Adrenal gland (tissue), 12 donors: ENCODE results near the gene KIF1A. TPM values are rescaled to one million over a fixed set of nuclear protein-coding genes. Genes with fewer than 3 reads are reported as not detected.

Experiments
- DNase-seq, 7 donors: peaks; one replicate each; pipeline ENCODE4 v3.0.0-alpha.2; 2019 to 2020
- H3K27ac ChIP-seq, 5 donors: fragments of 200-600 bp; sonication (generic) in 4 of 5; 1 replicate in 3 of 5; 2 replicates in 2 of 5; pipeline versions ENCODE4 v1.5.1 to v1.8.0; 2016 to 2020; ENCODE audit warnings: mild to moderate bottlenecking in 1 of 5
- H3K27me3 ChIP-seq: fragments of 200-600 bp; 2 replicates; pipeline ENCODE4 v1.8.0; 2021
- H3K36me3 ChIP-seq, 2 donors: fragments of 200-600 bp; replicated peaks in 1 of 2; 1 replicate in 1 of 2; 2 replicates in 1 of 2; pipeline versions ENCODE4 v1.5.1 to v1.8.0; 2018 to 2022
- H3K4me1 ChIP-seq, 2 donors: fragments of 200-600 bp; replicated peaks in 1 of 2; 1 replicate in 1 of 2; 2 replicates in 1 of 2; pipeline versions ENCODE4 v1.5.1 to v1.8.0; 2018 to 2021
- H3K4me3 ChIP-seq, 4 donors: fragments of 200-600 bp; sonication (generic) in 3 of 4; one replicate each; pipeline ENCODE4 v1.5.1; 2016 to 2018
- H3K9me3 ChIP-seq, 3 donors: fragments of 200-600 bp; sonication (generic) in 1 of 3; replicated peaks in 1 of 3; 1 replicate in 2 of 3; 2 replicates in 1 of 3; pipeline versions ENCODE4 v1.5.1 to v1.8.0; 2016 to 2021
- POLR2A ChIP-seq, 2 donors: fragments of 450-650 bp; IDR thresholded peaks; one replicate each; pipeline ENCODE4 v1.6.1; 2017; ENCODE audit warnings: antibody characterized with exemption in 2 of 2, mild to moderate bottlenecking in 2 of 2, moderate library complexity in 1 of 2
- WGBS, 4 donors: extraction: QIAGEN DNeasy Blood & Tissue Kit in 2 of 4; methylation state at CpG; one replicate each; pipeline versions ENCODE4 v1.1.5 to v1.1.7; 2013 to 2017; 5-methylcytosine and 5-hydroxymethylcytosine counted together
- intact Hi-C, 2 donors: fragments of 100-400 bp; cut with DNase I; formaldehyde crosslinking; loops; one replicate each; pipeline versions ENCODE4 v1.14.1 to v1.15.0; 2022 to 2023
- polyA plus RNA-seq, 3 donors: library from polyadenylated mRNA; stranded (reverse); fragments of 200-250 nt in 2 of 3; fragments of 350-450 nt in 1 of 3; fragmentation: Illumina TruSeq in 1 of 3; extraction: RNeasy Lipid Tissue Mini Kit (QIAGEN cat#74804) in 1 of 3; gene quantifications; one replicate each; pipeline ENCODE4 v1.2.3, GENCODE V29; 2013 to 2014
- total RNA-seq, 9 donors: library from RNA; depleted of rRNA in 4 of 9; stranded (reverse); fragments of >200 nt in 4 of 9; fragments of 120-200 nt in 1 of 9; fragmentation: NEBNext Ultra II Directional in 1 of 9; extraction: Animal tissue kit (Norgen Biotek cat#: 25700) in 1 of 9; gene quantifications; one replicate each; pipeline versions ENCODE4 v1.1.0 to v1.2.4, GENCODE V29; 2013 to 2023
- TF ChIP-seq, protein P1 (sequence below), 6 experiments: fragments of 450-650 bp in 4 of 6; fragments of 200-600 bp in 2 of 6; sonication (generic) in 1 of 6; IDR thresholded peaks; 1 replicate in 5 of 6; 2 replicates in 1 of 6; pipeline versions ENCODE4 v1.5.1 to v1.8.0; 2016 to 2021; ENCODE audit warnings: antibody characterized with exemption in 6 of 6, mild to moderate bottlenecking in 2 of 6, moderate library complexity in 1 of 6
- donor health status: healthy with polysubstance abuse.
- donor health status: Bipolar disorder and iron deficiency.
- donor health status: DM: yes; HTN: yes; CAD: no.
- donor health status: DM: no; HTN: no; CAD: no.
- donor health status: DM: no; HTN: no; CAD: no.
- donor health status: DM: yes; HTN: yes; CAD: no.

KIF1A gene
- total and polyA plus RNA-seq, 12 donors: 0.35 to 106 (median 11.5) TPM

DNA sequence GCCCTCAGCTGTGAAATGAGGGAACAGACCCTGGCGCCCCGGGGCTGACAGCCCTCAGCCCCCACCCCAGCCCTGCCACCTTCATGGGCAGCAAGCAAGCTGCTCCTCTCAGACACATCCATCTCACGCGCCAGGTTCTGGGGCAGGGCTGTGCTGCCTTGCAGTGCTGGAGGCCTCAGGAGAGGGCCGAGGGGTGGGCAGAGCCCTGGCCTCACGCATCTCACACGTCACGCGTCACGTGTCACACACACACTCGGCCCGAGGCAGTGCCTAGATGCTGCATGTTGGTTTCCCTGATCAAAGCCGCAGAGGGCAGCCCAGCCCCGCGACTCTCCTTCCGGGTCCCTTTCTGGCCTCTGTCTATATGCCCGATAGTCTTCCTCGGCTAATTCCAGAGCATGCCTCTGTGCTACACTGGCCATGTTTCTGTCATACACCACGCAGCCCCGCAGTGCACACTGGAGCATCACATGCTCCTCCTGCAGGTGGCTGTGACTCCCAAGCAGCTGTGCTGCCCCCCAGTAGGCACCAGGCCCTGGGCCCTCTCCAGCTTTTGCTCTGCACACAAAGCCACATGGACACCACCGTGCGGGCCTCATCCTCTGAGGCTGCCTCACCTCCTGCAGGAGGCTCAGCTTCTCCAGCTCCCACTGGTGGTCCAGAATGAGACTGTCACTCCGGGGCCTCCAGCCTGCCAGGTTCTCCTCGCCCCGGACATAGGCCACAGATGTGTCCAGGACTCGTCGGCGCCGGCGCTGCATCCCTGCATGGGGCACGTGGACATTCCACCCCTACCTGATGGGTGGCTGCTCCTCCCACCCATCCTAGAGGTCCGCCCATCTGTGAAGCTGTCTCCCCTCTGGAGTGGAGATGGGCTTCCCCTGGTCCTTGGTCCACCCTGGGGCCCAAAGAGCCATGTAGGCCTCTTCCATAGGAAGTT, 97.0 kb downstream of the KIF1A start:
- Histone ChIP-seq H3K4me3 (no peak overlapping the region), H3K27me3 (no peaks in the 10 kb centered on the region), H3K4me1 (no peaks in the 10 kb centered on the region), H3K9me3 (no peaks in the 10 kb centered on the region), H3K27ac (no peak overlapping the region), H3K36me3 (no peaks in the 10 kb centered on the region)
- intact Hi-C loops: no loop called here
- WGBS, 4 donors: 84 to 88% (median 88%) methylated on average over 21 to 32 of the region's 32 CpGs
- TF ChIP-seq, protein P1, sequence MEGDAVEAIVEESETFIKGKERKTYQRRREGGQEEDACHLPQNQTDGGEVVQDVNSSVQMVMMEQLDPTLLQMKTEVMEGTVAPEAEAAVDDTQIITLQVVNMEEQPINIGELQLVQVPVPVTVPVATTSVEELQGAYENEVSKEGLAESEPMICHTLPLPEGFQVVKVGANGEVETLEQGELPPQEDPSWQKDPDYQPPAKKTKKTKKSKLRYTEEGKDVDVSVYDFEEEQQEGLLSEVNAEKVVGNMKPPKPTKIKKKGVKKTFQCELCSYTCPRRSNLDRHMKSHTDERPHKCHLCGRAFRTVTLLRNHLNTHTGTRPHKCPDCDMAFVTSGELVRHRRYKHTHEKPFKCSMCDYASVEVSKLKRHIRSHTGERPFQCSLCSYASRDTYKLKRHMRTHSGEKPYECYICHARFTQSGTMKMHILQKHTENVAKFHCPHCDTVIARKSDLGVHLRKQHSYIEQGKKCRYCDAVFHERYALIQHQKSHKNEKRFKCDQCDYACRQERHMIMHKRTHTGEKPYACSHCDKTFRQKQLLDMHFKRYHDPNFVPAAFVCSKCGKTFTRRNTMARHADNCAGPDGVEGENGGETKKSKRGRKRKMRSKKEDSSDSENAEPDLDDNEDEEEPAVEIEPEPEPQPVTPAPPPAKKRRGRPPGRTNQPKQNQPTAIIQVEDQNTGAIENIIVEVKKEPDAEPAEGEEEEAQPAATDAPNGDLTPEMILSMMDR (IDR thresholded peaks at IDR 0.05): no peak
- no peak for TF ChIP-seq POLR2A (IDR thresholded peaks at IDR 0.05)
- no peak for DNase-seq

- no peak overlapping the region for H3K4me3 ChIP-seq
- H3K4me1 ChIP-seq: no peaks in the 10 kb centered on the region
- WGBS, 4 donors: 72 to 93% (median 88%) methylated on average over 4 to 16 of the region's 16 CpGs; no CpG with 5 or more reads in 1 of the 4 donors
- no peak for TF ChIP-seq POLR2A (IDR thresholded peaks at IDR 0.05)
- TF ChIP-seq, protein P1 (IDR thresholded peaks at IDR 0.05): no peak
- intact Hi-C loops: no loop called here
- no peaks in the 10 kb centered on the region for H3K9me3 ChIP-seq
- H3K27ac ChIP-seq: no peak overlapping the region
- H3K36me3 ChIP-seq: no peaks in the 10 kb centered on the region
- DNase-seq: no peak
- no peaks in the 10 kb centered on the region for H3K27me3 ChIP-seq
Measured at GRCh38 chr2:240722376-240722775, 97.6 kb downstream of the KIF1A start.

DNA sequence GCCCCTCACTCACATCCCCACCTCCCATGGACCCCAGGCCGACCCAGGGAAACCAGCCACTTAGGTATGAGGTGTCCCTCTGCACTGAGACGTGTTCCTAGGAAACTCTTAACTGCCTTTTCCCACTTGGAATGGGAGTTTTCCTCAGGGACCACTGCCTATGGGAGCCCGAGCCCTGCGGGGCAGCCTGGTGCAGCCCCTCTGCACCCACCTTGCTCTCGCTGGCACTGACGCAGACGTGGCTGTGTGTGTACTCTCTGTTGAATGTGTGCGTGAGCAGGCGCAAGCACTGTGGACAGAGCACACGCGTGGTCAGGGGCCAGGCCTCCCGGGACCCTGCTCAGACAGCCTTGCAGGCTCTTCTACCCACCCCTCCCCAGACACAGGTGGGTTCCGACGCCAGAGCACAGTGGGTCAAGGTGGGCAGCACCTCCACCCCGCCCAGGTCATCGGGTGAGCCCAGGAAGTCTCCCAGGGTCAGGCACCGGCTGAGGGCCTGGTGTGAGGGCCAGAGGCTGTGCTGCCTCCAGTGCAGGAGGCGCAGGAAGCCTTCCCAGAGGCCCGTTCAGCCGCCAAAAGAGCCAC, 98.3 kb downstream of the KIF1A start:
- Histone ChIP-seq H3K4me3 (no peak overlapping the region), H3K27me3 (no peaks in the 10 kb centered on the region), H3K36me3 (no peaks in the 10 kb centered on the region), H3K27ac (no peak overlapping the region), H3K9me3 (no peaks in the 10 kb centered on the region), H3K4me1 (no peaks in the 10 kb centered on the region)
- DNase-seq: no peak
- TF ChIP-seq POLR2A (IDR thresholded peaks at IDR 0.05): no peak
- TF ChIP-seq, protein P1 (IDR thresholded peaks at IDR 0.05): no peak
- WGBS, 4 donors: 84 to 93% (median 89%) methylated on average over 6 to 20 of the region's 20 CpGs
- intact Hi-C loops: no loop called here

DNA sequence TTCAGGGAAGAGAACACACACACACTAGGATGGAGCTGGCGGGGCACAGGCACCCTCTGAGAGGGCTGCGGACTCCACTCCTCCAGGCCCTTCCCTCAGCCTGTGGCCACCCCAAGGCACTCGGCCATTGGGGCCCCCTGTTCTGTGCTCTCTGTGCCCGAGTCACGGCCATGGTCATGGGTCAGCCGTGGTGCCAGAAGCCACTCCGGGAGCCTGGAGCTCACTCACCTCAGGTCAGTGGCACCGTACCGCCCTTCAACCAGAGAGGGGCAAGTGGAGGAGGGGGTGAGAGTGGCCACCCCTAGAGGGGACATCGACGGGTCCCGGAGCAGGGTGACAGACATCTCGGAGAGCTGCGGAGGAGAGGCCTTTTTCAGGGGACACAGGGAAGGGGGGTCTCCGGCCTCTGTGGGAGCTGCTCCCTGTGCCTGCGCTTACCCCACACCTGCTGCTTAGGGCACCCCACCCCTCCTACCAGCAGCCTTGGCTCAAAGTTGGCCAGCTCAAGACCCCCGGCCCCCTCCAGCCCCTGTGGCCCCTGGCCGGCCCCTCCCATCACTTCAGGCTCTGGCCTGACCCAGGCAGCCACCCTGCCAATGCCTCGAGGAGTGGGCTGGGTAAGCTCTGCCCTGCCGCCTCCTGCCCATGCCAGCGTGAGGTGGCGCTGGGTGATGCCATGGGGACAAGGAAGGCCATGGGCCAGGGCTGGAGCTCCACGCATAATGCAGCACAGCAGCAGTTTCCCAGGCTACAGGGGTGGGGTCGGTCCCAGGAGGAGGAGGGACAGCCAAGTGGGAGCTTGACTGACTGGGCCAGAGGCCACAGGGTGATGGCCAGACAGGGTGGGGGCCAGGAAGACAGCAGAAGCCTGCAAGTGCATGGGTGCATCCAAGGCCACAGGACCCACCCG, 99.1 kb downstream of the KIF1A start:
- Histone ChIP-seq H3K4me1 (no peaks in the 10 kb centered on the region), H3K4me3 (no peak overlapping the region), H3K9me3 (no peaks in the 10 kb centered on the region), H3K27me3 (no peaks in the 10 kb centered on the region), H3K27ac (no peak overlapping the region), H3K36me3 (no peaks in the 10 kb centered on the region)
- intact Hi-C loops: no loop called here
- TF ChIP-seq, protein P1 (IDR thresholded peaks at IDR 0.05): no peak
- no peak for TF ChIP-seq POLR2A (IDR thresholded peaks at IDR 0.05)
- WGBS, 4 donors: 80 to 88% (median 86%) methylated on average over 13 to 25 of the region's 25 CpGs
- no peak for DNase-seq
